ENCODE results near the gene USP3.

DNA sequence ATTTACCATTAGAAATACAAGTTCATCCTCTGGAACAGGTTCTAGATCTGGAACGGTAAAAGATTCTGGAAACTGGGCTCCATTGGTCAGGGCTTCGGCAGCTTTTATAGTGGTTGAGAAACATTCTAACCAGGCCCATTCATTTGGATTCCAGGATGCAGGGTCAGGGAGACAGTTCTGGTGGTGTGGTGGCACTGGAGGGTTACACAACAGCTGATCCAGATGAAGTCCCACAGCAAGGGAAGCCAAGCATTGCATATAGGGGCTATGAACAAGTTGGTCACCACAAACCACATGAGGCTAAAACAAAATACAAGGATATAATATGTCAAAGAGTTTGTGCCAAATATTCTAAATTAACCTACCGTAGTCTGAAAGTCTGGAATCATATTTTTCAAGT lies 135.8 kb downstream of the USP3 start:
- TF ChIP-seq CTCF (IDR thresholded peaks at IDR 0.05) (no peak), POLR2A (IDR thresholded peaks at IDR 0.05) (no peak), POLR2AphosphoS5 (IDR thresholded peaks at IDR 0.05) (no peak)
